Ramos (cell line): ENCODE data around the gene MAP3K14.

Experiments used
- in situ Hi-C: fragments of 300-500 bp; cut with MboI; formaldehyde crosslinking; loops from one replicate; pipeline ENCODE4 v1.14.3; 2022; ENCODE audit warnings: low sequenced_read_pairs; ENCODE audit not compliant: unreplicated experiment

Gene MAP3K14

DNA sequence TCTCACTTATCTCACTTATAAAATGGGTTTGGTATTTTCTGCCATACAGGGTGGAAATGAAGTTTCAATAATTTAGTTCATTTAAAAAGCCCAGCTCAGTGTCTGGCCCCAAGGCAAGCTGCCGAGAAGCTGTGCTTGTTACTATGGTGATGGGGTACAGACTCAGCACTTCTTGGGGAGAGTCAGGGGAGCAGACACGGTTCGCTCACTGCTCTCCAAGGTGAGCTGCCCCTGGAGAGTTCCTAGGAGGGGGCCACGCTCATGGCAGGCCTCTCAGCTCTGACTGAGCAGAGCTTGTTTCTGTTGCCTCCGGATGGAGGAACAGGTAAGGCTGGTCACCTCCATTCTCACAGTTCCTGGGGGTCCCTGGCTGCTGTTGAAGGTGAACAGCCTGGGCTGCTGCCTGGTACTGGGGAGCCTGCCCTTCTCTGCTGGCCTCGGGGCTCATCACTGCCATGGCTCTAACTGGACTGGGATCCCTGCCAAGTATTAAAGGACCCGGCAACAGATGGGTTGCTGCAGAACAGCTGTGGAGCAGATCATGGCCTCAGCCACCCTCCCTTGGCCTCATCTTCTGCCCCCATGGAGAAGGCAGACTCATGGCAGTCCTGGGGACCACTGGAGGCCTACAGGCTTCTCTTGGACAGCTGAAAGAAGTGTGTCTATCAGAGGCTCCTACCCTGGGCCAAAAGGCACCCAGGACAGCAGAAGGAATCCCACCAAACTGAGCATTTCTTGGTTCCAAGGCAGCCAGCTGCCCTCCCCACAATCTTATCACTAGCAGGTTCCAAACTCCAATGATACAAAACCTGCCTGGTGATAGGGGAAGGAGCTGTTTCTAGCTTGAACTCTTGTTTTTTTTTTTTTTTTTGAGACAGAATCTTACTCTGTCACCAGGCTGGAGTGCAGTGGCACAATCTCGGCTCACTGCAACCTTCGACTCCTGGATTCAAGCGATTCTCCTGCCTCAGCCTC is 29.0 kb downstream of the MAP3K14 start:
- in situ Hi-C loops: no loop called here

GRCh38 chr17:45286286-45286685 is 30.5 kb downstream of the MAP3K14 start:
- in situ Hi-C loops: no loop called here

- in situ Hi-C loops: loop anchor here (5.0 kb wide), 1 partner anchor 103 kb away; no protein-coding TSS in a partner anchor
Measured at GRCh38 chr17:45284176-45285140, 32.4 kb downstream of the MAP3K14 start.

GRCh38 chr17:45283711-45284110 is 33.1 kb downstream of the MAP3K14 start:
- in situ Hi-C loops: loop anchor here (5.0 kb wide), 1 partner anchor 104 kb away; no protein-coding TSS in a partner anchor

GRCh38 chr17:45282683-45283644 is 33.9 kb downstream of the MAP3K14 start:
- in situ Hi-C loops: loop anchor here (5.0 kb wide), 1 partner anchor 104 kb away; no protein-coding TSS in a partner anchor

GRCh38 chr17:45279898-45280297 is 36.9 kb downstream of the MAP3K14 start:
- in situ Hi-C loops: loop anchor here (5.0 kb wide), 1 partner anchor 107 kb away; no protein-coding TSS in a partner anchor

DNA sequence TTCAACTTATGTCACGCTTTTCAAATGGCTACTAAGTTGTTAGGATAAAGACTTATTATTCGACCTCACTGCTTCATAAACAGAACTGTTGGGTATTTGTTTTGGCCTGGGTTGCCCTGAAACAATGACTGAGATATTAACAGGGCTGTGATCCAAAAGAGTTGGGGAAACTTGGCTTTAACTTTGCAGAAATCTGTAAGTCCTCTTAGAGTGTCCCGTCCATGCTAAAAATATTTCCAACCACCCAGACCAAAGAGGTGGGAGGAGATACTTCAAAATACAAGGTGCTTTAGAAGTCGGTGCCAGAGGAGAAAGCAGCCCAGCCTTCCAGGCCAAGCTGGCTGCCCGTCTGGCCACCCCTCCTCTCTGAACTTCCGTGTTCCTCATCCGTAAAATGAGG is 38.8 kb downstream of the MAP3K14 start:
- in situ Hi-C loops: no loop called here

DNA sequence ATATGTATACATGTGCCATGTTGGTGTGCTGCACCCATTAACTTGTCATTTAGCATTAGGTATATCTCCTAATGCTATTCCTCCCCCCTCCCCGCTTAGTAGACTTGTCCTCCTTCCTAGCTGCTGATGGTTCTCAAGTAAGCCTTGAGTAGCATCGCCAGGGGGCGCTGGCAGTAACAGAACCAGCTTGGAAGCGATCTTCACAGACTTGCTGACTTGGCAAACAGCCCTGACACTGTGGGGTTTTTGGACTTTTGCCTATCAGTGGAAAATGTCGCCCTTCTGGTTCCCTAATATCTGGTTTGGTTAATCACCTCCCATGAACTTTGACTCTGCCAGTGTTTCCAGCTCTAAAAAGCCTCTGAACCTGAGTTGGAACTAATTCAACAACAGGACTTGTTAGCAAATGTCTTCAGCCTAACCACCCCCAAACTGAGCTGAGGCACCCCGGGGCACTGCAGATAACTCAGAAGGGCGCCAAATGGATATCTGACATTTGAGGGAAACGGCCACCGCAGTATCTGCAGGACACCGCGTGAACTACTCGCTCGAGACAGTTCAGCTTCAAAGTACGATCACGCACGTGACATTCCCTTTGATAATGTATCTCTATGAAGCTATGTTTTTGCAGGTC is 39.5 kb downstream of the MAP3K14 start:
- in situ Hi-C loops: no loop called here

DNA sequence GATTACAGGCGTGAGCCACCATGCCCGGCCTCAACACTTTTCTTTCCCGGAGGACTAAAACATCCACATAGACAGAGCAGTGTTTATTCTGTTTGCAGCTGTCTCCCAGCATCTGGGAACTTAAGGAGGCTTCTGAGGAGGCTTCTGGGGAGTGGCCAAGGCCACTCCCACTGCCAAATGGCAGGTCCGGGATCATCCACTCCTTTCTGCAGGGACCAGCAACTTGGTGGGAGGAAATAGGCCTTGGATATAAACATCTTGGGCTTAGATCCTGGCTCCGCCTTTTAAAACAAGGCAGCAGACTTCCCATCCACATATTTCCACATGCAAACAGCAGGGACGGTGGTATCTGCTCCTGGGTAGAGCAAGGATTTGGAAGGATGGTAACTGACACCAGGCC is 40.8 kb downstream of the MAP3K14 start:
- in situ Hi-C loops: no loop called here

DNA sequence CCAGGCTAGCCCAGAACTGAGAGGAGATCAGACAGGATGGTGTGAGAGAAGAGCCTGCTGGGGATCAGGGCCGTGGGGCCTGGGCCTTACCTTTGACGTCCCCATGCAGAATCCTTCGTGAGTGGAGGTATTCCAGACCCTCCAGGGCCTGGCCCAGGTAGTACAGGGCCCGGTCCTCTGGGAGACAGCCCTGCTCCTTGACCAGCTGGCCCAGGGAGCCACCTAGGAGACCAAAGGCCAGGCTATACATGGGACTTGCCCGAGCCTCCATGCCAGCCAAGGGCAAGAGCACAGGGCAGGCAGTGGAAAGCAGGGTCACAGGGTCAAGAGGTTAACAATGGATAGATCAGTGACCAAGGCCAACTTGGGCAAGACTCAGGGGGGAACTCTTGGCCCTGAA is 42.8 kb downstream of the MAP3K14 start:
- in situ Hi-C loops: no loop called here

GRCh38 chr17:45273551-45273957 is 43.3 kb downstream of the MAP3K14 start:
- in situ Hi-C loops: no loop called here

DNA sequence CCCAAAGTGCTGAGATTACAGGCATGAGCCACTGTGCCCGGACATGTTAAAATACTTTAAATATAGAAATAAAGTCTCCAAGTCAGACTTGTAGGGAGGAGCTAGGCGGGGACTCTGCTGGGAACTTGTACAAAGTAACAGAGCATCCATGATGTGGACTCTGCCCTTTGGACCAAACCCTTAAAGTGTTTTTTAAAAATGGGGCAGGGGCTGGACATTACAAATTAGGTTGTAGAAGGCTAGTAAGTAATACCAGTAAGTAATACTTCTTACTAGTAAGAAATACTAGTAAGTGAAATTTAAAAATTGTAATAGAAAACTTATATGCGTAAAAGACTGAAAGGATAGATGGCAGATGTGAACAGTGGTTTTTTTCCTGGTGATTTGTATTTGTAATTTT is 45.2 kb downstream of the MAP3K14 start:
- in situ Hi-C loops: no loop called here

DNA sequence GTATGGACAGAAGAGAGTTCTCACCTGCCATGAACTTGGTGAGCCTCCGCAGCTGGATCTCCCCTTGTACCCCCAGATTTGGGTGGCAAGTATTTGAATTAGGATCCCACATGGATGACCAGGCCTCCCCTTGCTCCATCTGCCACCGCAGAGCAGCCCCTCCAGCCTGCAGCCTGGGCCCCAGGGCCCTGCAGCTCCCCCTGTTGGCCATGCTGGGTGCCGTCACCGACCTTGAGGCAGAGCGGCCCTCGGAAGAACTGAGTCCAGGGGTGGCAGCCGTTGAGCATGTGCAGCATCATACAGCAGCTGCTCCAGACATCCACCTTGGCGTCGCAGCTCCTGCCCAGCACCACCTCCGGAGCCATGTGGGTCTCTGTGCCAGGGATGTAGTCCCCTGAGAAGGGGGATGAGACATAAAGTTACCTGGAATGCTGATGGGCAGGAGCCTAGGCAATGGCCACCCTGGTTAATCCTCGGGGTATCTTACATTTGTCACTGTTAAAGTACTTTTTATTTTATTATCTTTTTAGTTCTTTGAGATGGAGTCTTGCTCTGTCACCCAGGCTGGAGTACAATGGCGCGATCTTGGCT is 45.9 kb downstream of the MAP3K14 start:
- in situ Hi-C loops: no loop called here

GRCh38 chr17:45269912-45270311 is 46.9 kb downstream of the MAP3K14 start:
- in situ Hi-C loops: no loop called here

GRCh38 chr17:45267436-45268055 is 49.3 kb downstream of the MAP3K14 start:
- in situ Hi-C loops: no loop called here

DNA sequence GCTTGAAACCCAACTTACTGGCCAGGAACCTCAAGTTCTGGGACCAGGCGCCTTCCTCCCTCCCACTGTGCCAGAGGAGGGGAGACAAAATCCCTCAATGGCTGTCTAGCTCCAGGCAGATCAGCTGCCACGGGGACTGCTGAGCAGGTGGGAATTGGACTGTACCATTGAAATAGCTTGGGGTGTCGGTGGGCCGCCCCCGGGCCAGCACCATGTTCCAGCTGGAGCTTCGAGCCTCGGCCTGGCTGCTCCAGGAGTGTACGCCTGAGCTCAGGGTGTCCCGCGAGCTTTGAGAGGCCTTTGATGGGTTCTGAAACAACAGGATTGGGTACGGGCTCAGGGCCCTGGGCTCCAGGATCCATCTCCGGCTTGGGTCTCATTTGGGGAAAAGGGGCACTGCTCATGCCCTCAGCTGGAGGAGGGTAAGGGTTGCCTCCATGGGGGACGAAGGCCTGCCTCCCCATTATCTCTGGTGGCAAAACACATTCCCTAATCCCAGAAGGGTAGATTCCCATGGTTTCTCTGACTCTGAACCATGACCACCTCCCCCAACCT is 50.4 kb downstream of the MAP3K14 start:
- in situ Hi-C loops: no loop called here

DNA sequence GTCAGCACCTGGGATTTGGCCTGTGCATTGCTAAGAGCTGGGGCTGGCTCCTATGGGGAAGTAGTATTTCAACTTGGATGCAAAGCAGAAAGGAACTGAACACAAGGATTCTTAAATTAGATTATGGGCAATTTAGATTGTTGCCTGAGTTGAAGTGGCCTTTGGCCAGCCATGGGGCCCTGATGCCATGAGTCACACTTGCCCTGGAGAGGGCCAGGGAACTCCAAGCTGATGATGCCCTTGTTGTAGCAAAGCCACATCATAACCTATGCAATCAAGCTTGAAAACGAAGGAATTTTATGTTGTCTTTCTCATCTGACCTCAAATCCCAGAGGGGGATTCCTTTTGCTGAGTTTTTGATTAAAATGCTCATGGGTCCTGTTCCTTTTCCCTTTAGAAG is 51.0 kb downstream of the MAP3K14 start:
- in situ Hi-C loops: no loop called here

GRCh38 chr17:45264988-45265387 is 51.8 kb downstream of the MAP3K14 start:
- in situ Hi-C loops: no loop called here
